WTC11 (cell line): Measurements from ENCODE around the gene PLEKHN1. TPM values are rescaled to one million over a fixed set of nuclear protein-coding genes. Genes with fewer than 3 reads are reported as not detected.

ENCODE experiments used
- ATAC-seq: fragments of 200-7000 bp; cut with Tn5 transposase; 2 replicates; pipeline ENCODE4 v1.10.0; 2021; ENCODE audit warnings: mild to moderate bottlenecking, moderate library complexity
- CTCF ChIA-PET: fragments of 300-600 bp; sonication (Branson Sonifier 250); formaldehyde crosslinking; loops from one replicate; lab custom pipeline; 2021; ENCODE audit warnings: antibody characterized with exemption; lab: Charles Lee
- POLR2A ChIA-PET: fragments of 350-600 bp; sonication (Branson Sonifier 250); formaldehyde crosslinking; loops from one replicate; lab custom pipeline; 2021; ENCODE audit warnings: antibody characterized with exemption; lab: Charles Lee
- DNase-seq: peaks from one replicate; pipeline ENCODE4 v3.0.0; 2021; ENCODE audit warnings: low spot score
- H3K27ac Mint-ChIP-seq: 2 replicates; pipeline ENCODE4 v1.8.0; 2021; ENCODE audit warnings: mixed read lengths
- H3K27me3 Mint-ChIP-seq: 2 replicates; pipeline ENCODE4 v1.8.0; 2021; ENCODE audit warnings: low read depth, mild to moderate bottlenecking, moderate library complexity, mixed read lengths
- H3K36me3 Mint-ChIP-seq: 2 replicates; pipeline ENCODE4 v1.8.0; 2021; ENCODE audit warnings: mixed read lengths
- H3K4me1 Mint-ChIP-seq: 2 replicates; pipeline ENCODE4 v1.8.0; 2022; ENCODE audit warnings: mixed read lengths
- H3K4me3 Mint-ChIP-seq: 2 replicates; pipeline ENCODE4 v1.8.0; 2021; ENCODE audit warnings: mild to moderate bottlenecking, moderate library complexity, mixed read lengths
- H3K9me3 Mint-ChIP-seq: 2 replicates; pipeline ENCODE4 v1.8.0; 2021; ENCODE audit warnings: mixed read lengths
- ATF1 ChIP-seq: sonication (generic); formaldehyde crosslinking; IDR thresholded peaks from 2 replicates; pipeline ENCODE4 v1.8.1; 2023; ENCODE audit warnings: mild to moderate bottlenecking, moderate library complexity, missing genetic modification reagents
- ELF4 ChIP-seq: sonication (generic); formaldehyde crosslinking; IDR thresholded peaks from 2 replicates; pipeline ENCODE4 v1.8.1; 2022; ENCODE audit warnings: low read depth, mild to moderate bottlenecking, moderate library complexity, missing genetic modification reagents
- ETV6 ChIP-seq: sonication (generic); formaldehyde crosslinking; IDR thresholded peaks from 2 replicates; pipeline ENCODE4 v1.8.1; 2022; ENCODE audit warnings: mild to moderate bottlenecking, missing genetic modification reagents
- FOXK1 ChIP-seq: sonication (generic); formaldehyde crosslinking; IDR thresholded peaks from 2 replicates; pipeline ENCODE4 v1.8.0; 2022; ENCODE audit warnings: mild to moderate bottlenecking, moderate library complexity, missing genetic modification reagents
- FOXP1 ChIP-seq: sonication (generic); formaldehyde crosslinking; IDR thresholded peaks from 2 replicates; pipeline ENCODE4 v1.8.0; 2022; ENCODE audit warnings: missing genetic modification reagents, mild to moderate bottlenecking, moderate library complexity, borderline replicate concordance
- OVOL2 ChIP-seq: fragments of 250-450 bp; sonication (Bioruptor Pico); IDR thresholded peaks from 2 replicates; pipeline ENCODE4 v1.9.0; 2021; ENCODE audit warnings: mild to moderate bottlenecking, borderline replicate concordance
- SOX15 ChIP-seq: fragments of 250-450 bp; sonication (Bioruptor Pico); IDR thresholded peaks from 2 replicates; pipeline ENCODE4 v1.9.0; 2021; ENCODE audit warnings: mild to moderate bottlenecking
- SP1 ChIP-seq: sonication (generic); formaldehyde crosslinking; conservative IDR thresholded peaks from 2 replicates; pipeline ENCODE4 v1.8.1; 2022; ENCODE audit warnings: missing genetic modification reagents
- ZNF232 ChIP-seq: sonication (generic); formaldehyde crosslinking; IDR thresholded peaks from 2 replicates; pipeline ENCODE4 v1.8.0; 2022; ENCODE audit warnings: mild to moderate bottlenecking, missing genetic modification reagents
- ZNF317 ChIP-seq: sonication (generic); formaldehyde crosslinking; IDR thresholded peaks from 2 replicates; pipeline ENCODE4 v1.8.1; 2023; ENCODE audit warnings: low read depth, mild to moderate bottlenecking, moderate library complexity, missing genetic modification reagents, borderline replicate concordance
- ZNF423 ChIP-seq: fragments of 250-450 bp; sonication (Bioruptor Pico); IDR thresholded peaks from 2 replicates; pipeline ENCODE4 v2.1.2; 2022; ENCODE audit warnings: mild to moderate bottlenecking, moderate library complexity
- total RNA-seq: library from RNA; stranded (reverse); gene quantifications from 3 replicates; pipeline ENCODE4 v1.2.3, GENCODE V29; 2021
- TF ChIP-seq, protein P1 (sequence below): sonication (generic); formaldehyde crosslinking; IDR thresholded peaks from 2 replicates; pipeline ENCODE4 v1.8.1; 2022; ENCODE audit warnings: mild to moderate bottlenecking, moderate library complexity, missing genetic modification reagents
- TF ChIP-seq, protein P2 (sequence below): sonication (generic); formaldehyde crosslinking; IDR thresholded peaks from 2 replicates; pipeline ENCODE4 v1.8.0; 2022; ENCODE audit warnings: missing genetic modification reagents
- TF ChIP-seq, protein P3 (sequence below): sonication (generic); formaldehyde crosslinking; IDR thresholded peaks from 2 replicates; pipeline ENCODE4 v1.8.0; 2022; ENCODE audit warnings: mild to moderate bottlenecking, missing genetic modification reagents
- TF ChIP-seq, protein P4 (sequence below): sonication (generic); formaldehyde crosslinking; IDR thresholded peaks from 2 replicates; pipeline ENCODE4 v1.8.1; 2023; ENCODE audit warnings: mild to moderate bottlenecking, missing genetic modification reagents
- TF ChIP-seq, protein P5 (sequence below): sonication (generic); formaldehyde crosslinking; IDR thresholded peaks from 2 replicates; pipeline ENCODE4 v1.8.1; 2022; ENCODE audit warnings: low read depth, missing genetic modification reagents, borderline replicate concordance
- TF ChIP-seq, protein P6 (sequence below): sonication (generic); formaldehyde crosslinking; IDR thresholded peaks from 2 replicates; pipeline ENCODE4 v1.8.0; 2022; ENCODE audit warnings: mild to moderate bottlenecking, missing genetic modification reagents
- TF ChIP-seq, protein P7 (sequence below): sonication (generic); formaldehyde crosslinking; conservative IDR thresholded peaks from 2 replicates; pipeline ENCODE4 v1.8.1; 2023; ENCODE audit warnings: mild to moderate bottlenecking, low read depth, missing genetic modification reagents, moderate library complexity

The PLEKHN1 gene
- total RNA-seq, 1 experiment from 2014 or later = 3.4 TPM

DNA sequence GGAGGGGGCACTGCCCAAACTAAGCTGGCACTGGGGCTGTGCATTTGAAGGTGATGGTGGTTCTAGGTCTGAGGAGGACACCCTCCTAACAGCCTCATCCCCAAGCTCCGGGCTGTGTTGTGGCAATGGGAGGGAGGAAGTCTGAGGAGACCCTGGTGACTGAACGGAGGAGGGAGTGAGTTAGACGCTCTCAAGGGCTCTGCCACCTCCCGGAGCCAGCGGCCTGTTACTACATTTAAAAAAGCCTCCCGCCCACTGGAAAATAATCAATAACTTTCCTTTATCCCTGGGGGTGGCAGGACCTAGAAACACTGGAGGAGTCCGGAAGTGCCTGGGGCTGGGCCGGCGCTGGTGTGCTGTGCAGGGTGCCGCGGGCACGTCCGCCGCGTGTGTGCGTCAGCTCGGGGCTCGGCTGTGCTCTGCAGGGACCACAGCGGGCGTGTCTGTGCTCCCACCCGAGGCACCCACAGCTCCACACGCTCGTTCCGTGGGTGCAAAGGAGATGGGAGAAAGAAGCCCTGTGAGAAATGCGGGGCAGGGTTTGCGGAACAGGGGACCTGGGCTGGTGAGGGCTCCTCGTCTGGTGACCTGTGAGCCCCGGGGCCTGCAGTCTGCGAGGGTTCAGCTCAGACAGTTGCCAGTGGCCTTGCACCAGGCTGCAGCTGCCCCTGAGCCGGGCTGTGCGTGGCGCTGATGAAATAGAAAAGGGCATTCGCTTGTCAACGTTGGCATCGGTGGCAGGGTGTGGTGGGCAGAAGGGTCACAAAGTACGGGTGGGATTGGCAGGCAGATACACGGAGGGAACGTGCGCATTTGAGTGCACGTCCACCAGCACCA is 37.2 kb upstream of the PLEKHN1 start:
- CTCF ChIA-PET = interaction anchor here (1.1 to 2.9 kb wide), 4 partner anchors 9 to 55 kb away, joined by 3 to 20 read pairs (median 5); no protein-coding TSS in a partner anchor
- TF ChIP-seq ATF1 (CRISPR knock-in tag) (no peak), FOXP1 (CRISPR knock-in tag) (0 out of 2 replicates have a peak, but pooled peaks have one; percentile 41), ELF4 (CRISPR knock-in tag) (no peak)
- Mint-ChIP-seq H3K4me1 (peaks cover 7% of the 10 kb centered on the region; the same call in 1 of the 2 replicates), H3K27me3 (peaks cover 92% of the 10 kb centered on the region), H3K9me3 (no peaks in the 10 kb centered on the region), H3K4me3 (no peak overlapping the region), H3K36me3 (no peaks in the 10 kb centered on the region), H3K27ac (no peak overlapping the region)
- DNase-seq (no peak), ATAC-seq (no peak)
- POLR2A ChIA-PET = no interaction called here

DNA sequence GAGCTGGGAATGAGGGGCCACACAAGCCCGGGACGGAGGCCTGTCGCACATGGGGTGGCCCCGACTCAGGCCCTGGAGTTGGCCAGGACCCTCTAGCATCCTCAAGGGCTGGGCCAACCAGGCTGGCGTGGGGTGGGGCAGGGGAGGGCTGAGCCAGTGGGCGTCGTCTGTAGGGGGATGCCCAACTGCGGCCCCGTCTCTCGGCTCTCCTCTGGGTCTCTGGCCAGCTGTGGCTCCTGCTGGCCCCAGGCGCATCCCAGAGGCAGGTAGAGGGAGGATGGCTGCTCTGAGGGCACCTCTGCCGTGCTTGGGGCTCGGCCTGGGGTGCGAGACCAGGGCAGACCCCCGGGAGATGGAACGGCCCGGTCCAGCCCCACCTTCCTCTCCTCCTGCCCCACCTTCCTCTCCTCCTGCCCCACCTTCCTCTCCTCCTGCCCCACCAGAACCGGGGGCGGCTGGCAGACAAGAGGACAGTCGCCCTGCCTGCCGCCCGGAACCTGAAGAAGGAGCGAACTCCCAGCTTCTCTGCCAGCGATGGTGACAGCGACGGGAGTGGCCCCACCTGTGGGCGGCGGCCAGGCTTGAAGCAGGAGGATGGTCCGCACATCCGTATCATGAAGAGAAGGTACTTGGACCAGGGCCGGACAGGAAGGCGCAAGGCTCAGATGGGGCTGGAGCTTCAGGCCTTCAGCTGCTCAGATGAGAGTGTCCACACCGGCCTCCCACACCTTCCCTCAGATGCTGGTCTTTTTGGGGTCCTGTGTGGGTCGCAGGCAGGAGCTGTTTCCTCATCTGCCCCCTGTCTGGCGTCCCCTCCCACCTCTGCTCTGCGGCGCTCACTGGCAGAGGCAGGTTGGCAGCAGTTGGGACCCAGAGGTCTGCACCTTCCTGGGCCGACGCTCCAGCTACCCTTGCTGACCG is 36.3 kb upstream of the PLEKHN1 start:
- no peaks in the 10 kb centered on the region for H3K9me3 Mint-ChIP-seq
- DNase-seq (no peak), ATAC-seq (no peak)
- H3K4me1 Mint-ChIP-seq = peaks cover 9% of the 10 kb centered on the region
- POLR2A ChIA-PET = no interaction called here
- H3K36me3 Mint-ChIP-seq = no peaks in the 10 kb centered on the region
- CTCF ChIA-PET = interaction anchor here (0.7 to 2.9 kb wide), 7 partner anchors 10 to 193 kb away, joined by 3 to 20 read pairs (median 3); no protein-coding TSS in a partner anchor
- H3K27me3 Mint-ChIP-seq = peaks cover 90% of the 10 kb centered on the region
- H3K4me3 Mint-ChIP-seq = no peak overlapping the region
- H3K27ac Mint-ChIP-seq = no peak overlapping the region
- TF ChIP-seq, protein P1, sequence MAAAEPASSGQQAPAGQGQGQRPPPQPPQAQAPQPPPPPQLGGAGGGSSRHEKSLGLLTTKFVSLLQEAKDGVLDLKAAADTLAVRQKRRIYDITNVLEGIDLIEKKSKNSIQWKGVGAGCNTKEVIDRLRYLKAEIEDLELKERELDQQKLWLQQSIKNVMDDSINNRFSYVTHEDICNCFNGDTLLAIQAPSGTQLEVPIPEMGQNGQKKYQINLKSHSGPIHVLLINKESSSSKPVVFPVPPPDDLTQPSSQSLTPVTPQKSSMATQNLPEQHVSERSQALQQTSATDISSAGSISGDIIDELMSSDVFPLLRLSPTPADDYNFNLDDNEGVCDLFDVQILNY (CRISPR knock-in tag) = no peak
- TF ChIP-seq, protein P2, sequence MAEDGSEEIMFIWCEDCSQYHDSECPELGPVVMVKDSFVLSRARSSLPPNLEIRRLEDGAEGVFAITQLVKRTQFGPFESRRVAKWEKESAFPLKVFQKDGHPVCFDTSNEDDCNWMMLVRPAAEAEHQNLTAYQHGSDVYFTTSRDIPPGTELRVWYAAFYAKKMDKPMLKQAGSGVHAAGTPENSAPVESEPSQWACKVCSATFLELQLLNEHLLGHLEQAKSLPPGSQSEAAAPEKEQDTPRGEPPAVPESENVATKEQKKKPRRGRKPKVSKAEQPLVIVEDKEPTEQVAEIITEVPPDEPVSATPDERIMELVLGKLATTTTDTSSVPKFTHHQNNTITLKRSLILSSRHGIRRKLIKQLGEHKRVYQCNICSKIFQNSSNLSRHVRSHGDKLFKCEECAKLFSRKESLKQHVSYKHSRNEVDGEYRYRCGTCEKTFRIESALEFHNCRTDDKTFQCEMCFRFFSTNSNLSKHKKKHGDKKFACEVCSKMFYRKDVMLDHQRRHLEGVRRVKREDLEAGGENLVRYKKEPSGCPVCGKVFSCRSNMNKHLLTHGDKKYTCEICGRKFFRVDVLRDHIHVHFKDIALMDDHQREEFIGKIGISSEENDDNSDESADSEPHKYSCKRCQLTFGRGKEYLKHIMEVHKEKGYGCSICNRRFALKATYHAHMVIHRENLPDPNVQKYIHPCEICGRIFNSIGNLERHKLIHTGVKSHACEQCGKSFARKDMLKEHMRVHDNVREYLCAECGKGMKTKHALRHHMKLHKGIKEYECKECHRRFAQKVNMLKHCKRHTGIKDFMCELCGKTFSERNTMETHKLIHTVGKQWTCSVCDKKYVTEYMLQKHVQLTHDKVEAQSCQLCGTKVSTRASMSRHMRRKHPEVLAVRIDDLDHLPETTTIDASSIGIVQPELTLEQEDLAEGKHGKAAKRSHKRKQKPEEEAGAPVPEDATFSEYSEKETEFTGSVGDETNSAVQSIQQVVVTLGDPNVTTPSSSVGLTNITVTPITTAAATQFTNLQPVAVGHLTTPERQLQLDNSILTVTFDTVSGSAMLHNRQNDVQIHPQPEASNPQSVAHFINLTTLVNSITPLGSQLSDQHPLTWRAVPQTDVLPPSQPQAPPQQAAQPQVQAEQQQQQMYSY = no peak
- TF ChIP-seq ETV6 (CRISPR knock-in tag) (no peak), OVOL2 (CRISPR knock-in tag) (no peak), ZNF317 (no peak), SOX15 (CRISPR knock-in tag) (no peak), FOXK1 (CRISPR knock-in tag) (no peak), ZNF232 (CRISPR knock-in tag) (no peak), SP1 (no peak), ZNF423 (CRISPR knock-in tag) (no peak)
- TF ChIP-seq, protein P3, sequence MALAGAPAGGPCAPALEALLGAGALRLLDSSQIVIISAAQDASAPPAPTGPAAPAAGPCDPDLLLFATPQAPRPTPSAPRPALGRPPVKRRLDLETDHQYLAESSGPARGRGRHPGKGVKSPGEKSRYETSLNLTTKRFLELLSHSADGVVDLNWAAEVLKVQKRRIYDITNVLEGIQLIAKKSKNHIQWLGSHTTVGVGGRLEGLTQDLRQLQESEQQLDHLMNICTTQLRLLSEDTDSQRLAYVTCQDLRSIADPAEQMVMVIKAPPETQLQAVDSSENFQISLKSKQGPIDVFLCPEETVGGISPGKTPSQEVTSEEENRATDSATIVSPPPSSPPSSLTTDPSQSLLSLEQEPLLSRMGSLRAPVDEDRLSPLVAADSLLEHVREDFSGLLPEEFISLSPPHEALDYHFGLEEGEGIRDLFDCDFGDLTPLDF (CRISPR knock-in tag) = no peak
- TF ChIP-seq, protein P4, sequence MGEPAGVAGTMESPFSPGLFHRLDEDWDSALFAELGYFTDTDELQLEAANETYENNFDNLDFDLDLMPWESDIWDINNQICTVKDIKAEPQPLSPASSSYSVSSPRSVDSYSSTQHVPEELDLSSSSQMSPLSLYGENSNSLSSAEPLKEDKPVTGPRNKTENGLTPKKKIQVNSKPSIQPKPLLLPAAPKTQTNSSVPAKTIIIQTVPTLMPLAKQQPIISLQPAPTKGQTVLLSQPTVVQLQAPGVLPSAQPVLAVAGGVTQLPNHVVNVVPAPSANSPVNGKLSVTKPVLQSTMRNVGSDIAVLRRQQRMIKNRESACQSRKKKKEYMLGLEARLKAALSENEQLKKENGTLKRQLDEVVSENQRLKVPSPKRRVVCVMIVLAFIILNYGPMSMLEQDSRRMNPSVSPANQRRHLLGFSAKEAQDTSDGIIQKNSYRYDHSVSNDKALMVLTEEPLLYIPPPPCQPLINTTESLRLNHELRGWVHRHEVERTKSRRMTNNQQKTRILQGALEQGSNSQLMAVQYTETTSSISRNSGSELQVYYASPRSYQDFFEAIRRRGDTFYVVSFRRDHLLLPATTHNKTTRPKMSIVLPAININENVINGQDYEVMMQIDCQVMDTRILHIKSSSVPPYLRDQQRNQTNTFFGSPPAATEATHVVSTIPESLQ (CRISPR knock-in tag) = no peak
- TF ChIP-seq, protein P5, sequence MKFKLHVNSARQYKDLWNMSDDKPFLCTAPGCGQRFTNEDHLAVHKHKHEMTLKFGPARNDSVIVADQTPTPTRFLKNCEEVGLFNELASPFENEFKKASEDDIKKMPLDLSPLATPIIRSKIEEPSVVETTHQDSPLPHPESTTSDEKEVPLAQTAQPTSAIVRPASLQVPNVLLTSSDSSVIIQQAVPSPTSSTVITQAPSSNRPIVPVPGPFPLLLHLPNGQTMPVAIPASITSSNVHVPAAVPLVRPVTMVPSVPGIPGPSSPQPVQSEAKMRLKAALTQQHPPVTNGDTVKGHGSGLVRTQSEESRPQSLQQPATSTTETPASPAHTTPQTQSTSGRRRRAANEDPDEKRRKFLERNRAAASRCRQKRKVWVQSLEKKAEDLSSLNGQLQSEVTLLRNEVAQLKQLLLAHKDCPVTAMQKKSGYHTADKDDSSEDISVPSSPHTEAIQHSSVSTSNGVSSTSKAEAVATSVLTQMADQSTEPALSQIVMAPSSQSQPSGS = no peak
- TF ChIP-seq, protein P6, sequence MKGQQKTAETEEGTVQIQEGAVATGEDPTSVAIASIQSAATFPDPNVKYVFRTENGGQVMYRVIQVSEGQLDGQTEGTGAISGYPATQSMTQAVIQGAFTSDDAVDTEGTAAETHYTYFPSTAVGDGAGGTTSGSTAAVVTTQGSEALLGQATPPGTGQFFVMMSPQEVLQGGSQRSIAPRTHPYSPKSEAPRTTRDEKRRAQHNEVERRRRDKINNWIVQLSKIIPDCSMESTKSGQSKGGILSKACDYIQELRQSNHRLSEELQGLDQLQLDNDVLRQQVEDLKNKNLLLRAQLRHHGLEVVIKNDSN = no peak
- TF ChIP-seq, protein P7, sequence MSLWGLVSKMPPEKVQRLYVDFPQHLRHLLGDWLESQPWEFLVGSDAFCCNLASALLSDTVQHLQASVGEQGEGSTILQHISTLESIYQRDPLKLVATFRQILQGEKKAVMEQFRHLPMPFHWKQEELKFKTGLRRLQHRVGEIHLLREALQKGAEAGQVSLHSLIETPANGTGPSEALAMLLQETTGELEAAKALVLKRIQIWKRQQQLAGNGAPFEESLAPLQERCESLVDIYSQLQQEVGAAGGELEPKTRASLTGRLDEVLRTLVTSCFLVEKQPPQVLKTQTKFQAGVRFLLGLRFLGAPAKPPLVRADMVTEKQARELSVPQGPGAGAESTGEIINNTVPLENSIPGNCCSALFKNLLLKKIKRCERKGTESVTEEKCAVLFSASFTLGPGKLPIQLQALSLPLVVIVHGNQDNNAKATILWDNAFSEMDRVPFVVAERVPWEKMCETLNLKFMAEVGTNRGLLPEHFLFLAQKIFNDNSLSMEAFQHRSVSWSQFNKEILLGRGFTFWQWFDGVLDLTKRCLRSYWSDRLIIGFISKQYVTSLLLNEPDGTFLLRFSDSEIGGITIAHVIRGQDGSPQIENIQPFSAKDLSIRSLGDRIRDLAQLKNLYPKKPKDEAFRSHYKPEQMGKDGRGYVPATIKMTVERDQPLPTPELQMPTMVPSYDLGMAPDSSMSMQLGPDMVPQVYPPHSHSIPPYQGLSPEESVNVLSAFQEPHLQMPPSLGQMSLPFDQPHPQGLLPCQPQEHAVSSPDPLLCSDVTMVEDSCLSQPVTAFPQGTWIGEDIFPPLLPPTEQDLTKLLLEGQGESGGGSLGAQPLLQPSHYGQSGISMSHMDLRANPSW (CRISPR knock-in tag) = no peak
